ENCODE data around the gene ZNF618.

- TF ChIP-seq CTCF (IDR thresholded peaks at IDR 0.05) (no peak), POLR2A (IDR thresholded peaks at IDR 0.05) (no peak), EP300 (IDR thresholded peaks at IDR 0.05) (no peak)
Measured at GRCh38 chr9:114093031-114093471, 216.9 kb downstream of the ZNF618 start.

Data from stomach (tissue), 4 donors.